Trophoblast cell (in vitro differentiated cells and primary cell): ENCODE measurements around the gene PLEKHA3.

Source experiments
- DNase-seq, 2 donors: peaks; one replicate each; pipeline ENCODE4 v3.0.0-alpha.2; 2016
- H2AFZ ChIP-seq: 2 replicates; pipeline ENCODE4 v1.6.1; 2013; ENCODE audit warnings: low read length, moderate library complexity, mild to moderate bottlenecking; ENCODE audit not compliant: insufficient read depth, poor library complexity
- H2AK5ac ChIP-seq: 2 replicates; pipeline ENCODE4 v1.6.1; 2013; ENCODE audit warnings: mild to moderate bottlenecking, low read length
- H2BK120ac ChIP-seq: 2 replicates; pipeline ENCODE4 v1.6.1; 2013; ENCODE audit warnings: low read length, mild to moderate bottlenecking, moderate library complexity; ENCODE audit not compliant: insufficient read depth, poor library complexity
- H2BK12ac ChIP-seq: 2 replicates; pipeline ENCODE4 v1.6.1; 2013; ENCODE audit warnings: mild to moderate bottlenecking, low read length, moderate library complexity
- H2BK5ac ChIP-seq: 2 replicates; pipeline ENCODE4 v1.6.1; 2013; ENCODE audit warnings: low read length, low read depth, moderate library complexity, mild to moderate bottlenecking; ENCODE audit not compliant: poor library complexity
- H3K14ac ChIP-seq: 2 replicates; pipeline ENCODE4 v1.6.1; 2013; ENCODE audit warnings: mild to moderate bottlenecking, low read length
- H3K18ac ChIP-seq: 2 replicates; pipeline ENCODE4 v1.6.1; 2013; ENCODE audit warnings: mild to moderate bottlenecking, low read length
- H3K23ac ChIP-seq: 2 replicates; pipeline ENCODE4 v1.6.1; 2013; ENCODE audit warnings: low read length
- H3K27ac ChIP-seq: 2 replicates; pipeline ENCODE4 v1.5.1; 2013; ENCODE audit warnings: low read depth, mild to moderate bottlenecking, inconsistent platforms, low read length, moderate library complexity
- H3K27me3 ChIP-seq: 2 replicates; pipeline ENCODE4 v1.6.1; 2013; ENCODE audit warnings: inconsistent platforms, mild to moderate bottlenecking, low read length, moderate library complexity; ENCODE audit not compliant: insufficient read depth
- H3K36me3 ChIP-seq, 2 experiments: 1 replicate in 1 of 2; 2 replicates in 1 of 2; pipeline ENCODE4 v1.6.1; 2013; ENCODE audit warnings: low read length in 2 of 2, mild to moderate bottlenecking in 2 of 2, moderate library complexity in 1 of 2; ENCODE audit not compliant: insufficient read depth in 2 of 2, control insufficient read depth in 1 of 2
- H3K4ac ChIP-seq: 2 replicates; pipeline ENCODE4 v1.6.1; 2013; ENCODE audit warnings: low read depth, mild to moderate bottlenecking, low read length, moderate library complexity
- H3K4me1 ChIP-seq, 2 experiments: 1 replicate in 1 of 2; 2 replicates in 1 of 2; pipeline ENCODE4 v1.6.1; 2013; ENCODE audit warnings: low read length in 2 of 2, mild to moderate bottlenecking in 2 of 2, moderate library complexity in 1 of 2; ENCODE audit not compliant: insufficient read depth in 2 of 2, control insufficient read depth in 1 of 2
- H3K4me2 ChIP-seq: 2 replicates; pipeline ENCODE4 v1.6.1; 2013; ENCODE audit warnings: inconsistent platforms, mild to moderate bottlenecking, low read length, moderate library complexity
- H3K4me3 ChIP-seq: 2 replicates; pipeline ENCODE4 v1.5.1; 2013; ENCODE audit warnings: mild to moderate bottlenecking, low read depth, low read length, inconsistent platforms
- H3K79me1 ChIP-seq: one replicate; pipeline ENCODE4 v1.6.1; 2013; ENCODE audit warnings: low read length
- H3K79me2 ChIP-seq: 2 replicates; pipeline ENCODE4 v1.6.1; 2013; ENCODE audit warnings: low read length, mild to moderate bottlenecking; ENCODE audit not compliant: control insufficient read depth, insufficient read depth, poor library complexity
- H3K9ac ChIP-seq: 2 replicates; pipeline ENCODE4 v1.6.1; 2013; ENCODE audit warnings: mild to moderate bottlenecking, low read length
- H3K9me3 ChIP-seq: 2 replicates; pipeline ENCODE4 v1.6.1; 2013; ENCODE audit warnings: low read depth, mild to moderate bottlenecking, control low read depth, inconsistent platforms, low read length; ENCODE audit not compliant: insufficient read depth
- H4K12ac ChIP-seq: 2 replicates; pipeline ENCODE4 v1.6.1; 2013; ENCODE audit warnings: low read depth, mild to moderate bottlenecking, low read length, moderate library complexity
- H4K8ac ChIP-seq: 2 replicates; pipeline ENCODE4 v1.6.1; 2013; ENCODE audit warnings: low read depth, mild to moderate bottlenecking, low read length, moderate library complexity
- H4K91ac ChIP-seq: one replicate; pipeline ENCODE4 v1.6.1; 2013; ENCODE audit warnings: low read depth, mild to moderate bottlenecking, low read length, moderate library complexity
- WGBS: extraction: QIAGEN DNeasy Blood & Tissue Kit; methylation state at CpG from one replicate; pipeline ENCODE4 v1.1.7; 2013; ENCODE audit warnings: missing lambda C conversion rate; ENCODE audit not compliant: insufficient read length, insufficient coverage; ENCODE audit errors: extremely low coverage; 5-methylcytosine and 5-hydroxymethylcytosine counted together

The PLEKHA3 gene

GRCh38 chr2:178499640-178500039, 19.4 kb downstream of the PLEKHA3 start:
- Histone ChIP-seq H3K79me1 (no peaks in the 10 kb centered on the region), H3K4me1 (no peaks in the 10 kb centered on the region), H3K14ac (no peak overlapping the region), H4K8ac (no peak overlapping the region), H4K91ac (no peak overlapping the region), H3K9me3 (no peaks in the 10 kb centered on the region), H2AK5ac (no peak overlapping the region), H3K9ac (no peak overlapping the region), H3K4me2 (no peak overlapping the region), H3K18ac (no peak overlapping the region), H3K27me3 (no peaks in the 10 kb centered on the region), H2BK12ac (no peak overlapping the region), H2BK120ac (no peak overlapping the region), H3K4ac (no peak overlapping the region), H3K27ac (no peak overlapping the region), H2AFZ (no peak overlapping the region), H4K12ac (no peak overlapping the region), H3K4me3 (no peak overlapping the region), H3K36me3 (peaks cover 4 to 5% of the 10 kb centered on the region in 2 experiments), H3K23ac (no peak overlapping the region), H3K79me2 (no peaks in the 10 kb centered on the region), H2BK5ac (no peak overlapping the region)
- no peak for DNase-seq
- WGBS, result no CpG with 5 or more reads among the region's 3 CpGs

- no peak overlapping the region for H2AFZ ChIP-seq
- no peak for DNase-seq
- no peaks in the 10 kb centered on the region for H3K79me1 ChIP-seq
- H3K18ac ChIP-seq, result no peak overlapping the region
- H3K27ac ChIP-seq, result no peak overlapping the region
- H4K8ac ChIP-seq, result no peak overlapping the region
- H3K4me3 ChIP-seq, result no peak overlapping the region
- no peak overlapping the region for H3K23ac ChIP-seq
- no peaks in the 10 kb centered on the region for H3K36me3 ChIP-seq
- H3K4me1 ChIP-seq, result no peaks in the 10 kb centered on the region
- H2AK5ac ChIP-seq, result no peak overlapping the region
- no peak overlapping the region for H4K91ac ChIP-seq
- H2BK12ac ChIP-seq, result no peak overlapping the region
- H2BK120ac ChIP-seq, result no peak overlapping the region
- no peaks in the 10 kb centered on the region for H3K27me3 ChIP-seq
- H3K4me2 ChIP-seq, result no peak overlapping the region
- no CpG with 5 or more reads among the region's 4 CpGs for WGBS
- H2BK5ac ChIP-seq, result no peak overlapping the region
- H3K9me3 ChIP-seq, result no peaks in the 10 kb centered on the region
- H3K9ac ChIP-seq, result no peak overlapping the region
- no peak overlapping the region for H3K4ac ChIP-seq
- no peaks in the 10 kb centered on the region for H3K79me2 ChIP-seq
- no peak overlapping the region for H3K14ac ChIP-seq
- no peak overlapping the region for H4K12ac ChIP-seq
Measured at GRCh38 chr2:178502751-178503150, 22.5 kb downstream of the PLEKHA3 start.

- no peak overlapping the region for H3K18ac ChIP-seq
- no peak overlapping the region for H4K12ac ChIP-seq
- H3K79me2 ChIP-seq, result no peaks in the 10 kb centered on the region
- H2BK12ac ChIP-seq, result no peak overlapping the region
- H3K36me3 ChIP-seq, result no peaks in the 10 kb centered on the region
- no peak overlapping the region for H2AFZ ChIP-seq
- H4K8ac ChIP-seq, result no peak overlapping the region
- H3K9ac ChIP-seq, result no peak overlapping the region
- no peak overlapping the region for H3K4me2 ChIP-seq
- H3K4me3 ChIP-seq, result no peak overlapping the region
- no peak overlapping the region for H3K27ac ChIP-seq
- no peak overlapping the region for H3K23ac ChIP-seq
- H2BK120ac ChIP-seq, result no peak overlapping the region
- H3K14ac ChIP-seq, result no peak overlapping the region
- no peak overlapping the region for H3K4ac ChIP-seq
- H3K27me3 ChIP-seq, result no peaks in the 10 kb centered on the region
- no peak overlapping the region for H2AK5ac ChIP-seq
- no peaks in the 10 kb centered on the region for H3K4me1 ChIP-seq
- no peak overlapping the region for H2BK5ac ChIP-seq
- no peaks in the 10 kb centered on the region for H3K9me3 ChIP-seq
- no peak overlapping the region for H4K91ac ChIP-seq
- DNase-seq, result no peak
- H3K79me1 ChIP-seq, result no peaks in the 10 kb centered on the region
- WGBS, result no CpG with 5 or more reads among the region's 1 CpG
Measured at GRCh38 chr2:178506101-178506500, 25.8 kb downstream of the PLEKHA3 start.

- no peak for DNase-seq
- Histone ChIP-seq H3K79me2 (no peaks in the 10 kb centered on the region), H3K14ac (no peak overlapping the region), H3K27me3 (no peaks in the 10 kb centered on the region), H3K36me3 (no peaks in the 10 kb centered on the region), H3K4me3 (no peak overlapping the region), H3K4me1 (no peaks in the 10 kb centered on the region), H2AK5ac (no peak overlapping the region), H4K91ac (no peak overlapping the region), H3K9me3 (no peaks in the 10 kb centered on the region), H3K23ac (no peak overlapping the region), H3K4me2 (no peak overlapping the region), H3K27ac (no peak overlapping the region), H3K4ac (no peak overlapping the region), H3K79me1 (no peaks in the 10 kb centered on the region), H4K12ac (no peak overlapping the region), H4K8ac (no peak overlapping the region), H2BK5ac (no peak overlapping the region), H2BK120ac (no peak overlapping the region), H3K9ac (no peak overlapping the region), H2AFZ (no peak overlapping the region), H2BK12ac (no peak overlapping the region), H3K18ac (no peak overlapping the region)
- WGBS, result no CpG with 5 or more reads among the region's 2 CpGs
Measured at GRCh38 chr2:178506524-178506923, 26.3 kb downstream of the PLEKHA3 start.
